ENCODE results near the gene MAP1B. TPM values are rescaled to one million over a fixed set of nuclear protein-coding genes. Genes with fewer than 3 reads are reported as not detected.

MAP1B gene
- total RNA-seq, 3 donors from 2014 or later, result 258 to 2,233 (median 271) TPM

GRCh38 chr5:72223371-72223770, 116.1 kb downstream of the MAP1B start:
- H3K4me3 ChIP-seq, result no peak overlapping the region
- no peak overlapping the region for H3K27ac ChIP-seq
- TF ChIP-seq POLR2AphosphoS5 (IDR thresholded peaks at IDR 0.05) (no peak), POLR2A (IDR thresholded peaks at IDR 0.05) (no peak), CTCF (IDR thresholded peaks at IDR 0.05) (no peak)
- no peaks in the 10 kb centered on the region for H3K9me3 ChIP-seq
- no peaks in the 10 kb centered on the region for H3K36me3 ChIP-seq
- H3K4me1 ChIP-seq, result no peaks in the 10 kb centered on the region
- no peak for DNase-seq (ENCODE audit: low spot score in 2 of 2)
- H3K27me3 ChIP-seq, result no peaks in the 10 kb centered on the region
- intact Hi-C loops (cut with DNase I; ENCODE audit: low total_unique reads), result no loop called here

- Histone ChIP-seq H3K4me1 (no peaks in the 10 kb centered on the region), H3K9me3 (no peaks in the 10 kb centered on the region), H3K27ac (no peak overlapping the region), H3K4me3 (no peak overlapping the region), H3K27me3 (no peaks in the 10 kb centered on the region), H3K36me3 (no peaks in the 10 kb centered on the region)
- no peak for DNase-seq (ENCODE audit: low spot score in 2 of 2)
- intact Hi-C loops (cut with DNase I; ENCODE audit: low total_unique reads), result no loop called here
- TF ChIP-seq POLR2AphosphoS5 (IDR thresholded peaks at IDR 0.05) (no peak), POLR2A (IDR thresholded peaks at IDR 0.05) (no peak), CTCF (IDR thresholded peaks at IDR 0.05) (no peak)
Observed at GRCh38 chr5:72224946-72225463, 117.7 kb downstream of the MAP1B start.

- Histone ChIP-seq H3K36me3 (no peaks in the 10 kb centered on the region), H3K27me3 (no peaks in the 10 kb centered on the region), H3K4me1 (no peaks in the 10 kb centered on the region), H3K9me3 (no peaks in the 10 kb centered on the region), H3K4me3 (no peak overlapping the region), H3K27ac (no peak overlapping the region)
- intact Hi-C loops (cut with DNase I; ENCODE audit: low total_unique reads), result no loop called here
- DNase-seq (ENCODE audit: low spot score in 2 of 2), result no peak
- TF ChIP-seq CTCF (IDR thresholded peaks at IDR 0.05) (no peak), POLR2AphosphoS5 (IDR thresholded peaks at IDR 0.05) (no peak), POLR2A (IDR thresholded peaks at IDR 0.05) (no peak)
Observed at GRCh38 chr5:72225741-72226140, 118.5 kb downstream of the MAP1B start.

- H3K27ac ChIP-seq, result no peak overlapping the region
- DNase-seq (ENCODE audit: low spot score in 2 of 2), result no peak
- no peaks in the 10 kb centered on the region for H3K27me3 ChIP-seq
- H3K4me3 ChIP-seq, result no peak overlapping the region
- H3K9me3 ChIP-seq, result no peaks in the 10 kb centered on the region
- intact Hi-C loops (cut with DNase I; ENCODE audit: low total_unique reads), result no loop called here
- H3K36me3 ChIP-seq, result no peaks in the 10 kb centered on the region
- no peaks in the 10 kb centered on the region for H3K4me1 ChIP-seq
- TF ChIP-seq POLR2AphosphoS5 (IDR thresholded peaks at IDR 0.05), result no peak
- TF ChIP-seq POLR2A (IDR thresholded peaks at IDR 0.05), result no peak
- TF ChIP-seq CTCF (IDR thresholded peaks at IDR 0.05), result no peak
Observed at GRCh38 chr5:72226950-72227349, 119.7 kb downstream of the MAP1B start.

- Histone ChIP-seq H3K9me3 (no peaks in the 10 kb centered on the region), H3K27ac (no peak overlapping the region), H3K4me3 (no peak overlapping the region), H3K27me3 (no peaks in the 10 kb centered on the region), H3K36me3 (no peaks in the 10 kb centered on the region), H3K4me1 (no peaks in the 10 kb centered on the region)
- TF ChIP-seq POLR2A (IDR thresholded peaks at IDR 0.05) (no peak), POLR2AphosphoS5 (IDR thresholded peaks at IDR 0.05) (no peak), CTCF (IDR thresholded peaks at IDR 0.05) (no peak)
- intact Hi-C loops (cut with DNase I; ENCODE audit: low total_unique reads), result no loop called here
- DNase-seq (ENCODE audit: low spot score in 2 of 2), result no peak
Observed at GRCh38 chr5:72228960-72229359, 121.7 kb downstream of the MAP1B start.
